Neuronal stem cell (in vitro differentiated cells): Measurements from ENCODE around the gene THEMIS2.

Experiments used
- DNase-seq: peaks from one replicate; pipeline ENCODE4 v3.0.0-alpha.2; 2013; ENCODE audit warnings: low spot score
- H2AFZ ChIP-seq: one replicate; pipeline ENCODE4 v1.6.1; 2013; ENCODE audit warnings: mild to moderate bottlenecking, low read length, inconsistent platforms
- H2AK5ac ChIP-seq: 2 replicates; pipeline ENCODE4 v1.6.1; 2013; ENCODE audit warnings: low read depth, mild to moderate bottlenecking, inconsistent platforms, low read length, moderate library complexity, mixed read lengths
- H2BK120ac ChIP-seq: 2 replicates; pipeline ENCODE4 v1.6.1; 2013; ENCODE audit warnings: low read depth, mild to moderate bottlenecking, inconsistent platforms, low read length, moderate library complexity, mixed read lengths
- H2BK12ac ChIP-seq: one replicate; pipeline ENCODE4 v1.6.1; 2013; ENCODE audit warnings: low read length, inconsistent platforms
- H2BK15ac ChIP-seq: 2 replicates; pipeline ENCODE4 v1.6.1; 2013; ENCODE audit warnings: mild to moderate bottlenecking, low read length, inconsistent platforms, mixed read lengths
- H2BK5ac ChIP-seq: one replicate; pipeline ENCODE4 v1.6.1; 2013; ENCODE audit warnings: inconsistent platforms, mild to moderate bottlenecking, low read length, moderate library complexity
- H3K14ac ChIP-seq: one replicate; pipeline ENCODE4 v1.6.1; 2013; ENCODE audit warnings: low read length, inconsistent platforms
- H3K18ac ChIP-seq: 2 replicates; pipeline ENCODE4 v1.6.1; 2013; ENCODE audit warnings: low read length, inconsistent platforms
- H3K23ac ChIP-seq: 2 replicates; pipeline ENCODE4 v1.6.1; 2013; ENCODE audit warnings: low read depth, mild to moderate bottlenecking, mixed read lengths, low read length, inconsistent platforms; ENCODE audit not compliant: poor library complexity
- H3K27ac ChIP-seq: replicated peaks from 3 replicates; pipeline ENCODE4 v1.5.1; 2013; ENCODE audit warnings: low read length, inconsistent platforms
- H3K27me3 ChIP-seq, 3 experiments: 2 replicates each; pipeline ENCODE4 v1.6.1; 2013; ENCODE audit warnings: low read length in 3 of 3, mild to moderate bottlenecking in 2 of 3, inconsistent platforms in 1 of 3, low read depth in 1 of 3, mixed read lengths in 1 of 3, moderate library complexity in 1 of 3; ENCODE audit not compliant: control insufficient read depth in 3 of 3, insufficient read depth in 3 of 3
- H3K36me3 ChIP-seq, 2 donors: replicated peaks in 1 of 2; 2 replicates each; pipeline ENCODE4 v1.6.1; 2013; ENCODE audit warnings: low read length in 2 of 2; ENCODE audit not compliant: control insufficient read depth in 2 of 2, insufficient read depth in 2 of 2
- H3K4ac ChIP-seq: 2 replicates; pipeline ENCODE4 v1.6.1; 2013; ENCODE audit warnings: inconsistent platforms, mild to moderate bottlenecking, low read length, moderate library complexity
- H3K4me1 ChIP-seq, 2 donors: 1 replicate in 1 of 2; 2 replicates in 1 of 2; pipeline ENCODE4 v1.6.1; 2013; ENCODE audit warnings: low read length in 2 of 2, low read depth in 1 of 2; ENCODE audit not compliant: control insufficient read depth in 2 of 2, insufficient read depth in 1 of 2
- H3K4me2 ChIP-seq: one replicate; pipeline ENCODE4 v1.6.1; 2013; ENCODE audit warnings: mild to moderate bottlenecking, low read length, inconsistent platforms; ENCODE audit not compliant: insufficient read depth, poor library complexity, severe bottlenecking
- H3K4me3 ChIP-seq, 2 donors: 2 replicates each; pipeline ENCODE4 v1.5.1; 2013; ENCODE audit warnings: low read length in 2 of 2, mild to moderate bottlenecking in 2 of 2, inconsistent platforms in 1 of 2, moderate library complexity in 1 of 2
- H3K79me1 ChIP-seq: one replicate; pipeline ENCODE4 v1.6.1; 2013; ENCODE audit warnings: low read depth, mild to moderate bottlenecking, inconsistent platforms, low read length, moderate library complexity
- H3K9ac ChIP-seq: one replicate; pipeline ENCODE4 v1.6.1; 2013; ENCODE audit warnings: mild to moderate bottlenecking, low read depth, low read length, inconsistent platforms; ENCODE audit not compliant: poor library complexity
- H3K9me3 ChIP-seq, 2 donors: replicated peaks in 1 of 2; 2 replicates each; pipeline versions ENCODE3 to v1.6.1; 2013; ENCODE audit warnings: low read length in 2 of 2, mild to moderate bottlenecking in 2 of 2, inconsistent platforms in 1 of 2, low read depth in 1 of 2, mixed read lengths in 1 of 2, moderate library complexity in 1 of 2; ENCODE audit not compliant: control insufficient read depth in 2 of 2, insufficient read depth in 1 of 2
- H4K8ac ChIP-seq: one replicate; pipeline ENCODE4 v1.6.1; 2013; ENCODE audit warnings: low read depth, mild to moderate bottlenecking, inconsistent platforms, low read length, moderate library complexity
- H4K91ac ChIP-seq: one replicate; pipeline ENCODE4 v1.6.1; 2013; ENCODE audit warnings: low read length, low read depth, mild to moderate bottlenecking, inconsistent platforms; ENCODE audit not compliant: poor library complexity
- WGBS, 2 donors: extraction: QIAGEN DNeasy Blood & Tissue Kit; methylation state at CpG; one replicate each; pipeline ENCODE4 v1.1.7; 2013; ENCODE audit warnings: missing lambda C conversion rate in 2 of 2, mixed read lengths in 1 of 2; ENCODE audit not compliant: insufficient read length in 2 of 2, insufficient replicate concordance in 1 of 2; ENCODE audit errors: extremely low coverage in 2 of 2; 5-methylcytosine and 5-hydroxymethylcytosine counted together

The THEMIS2 gene

DNA sequence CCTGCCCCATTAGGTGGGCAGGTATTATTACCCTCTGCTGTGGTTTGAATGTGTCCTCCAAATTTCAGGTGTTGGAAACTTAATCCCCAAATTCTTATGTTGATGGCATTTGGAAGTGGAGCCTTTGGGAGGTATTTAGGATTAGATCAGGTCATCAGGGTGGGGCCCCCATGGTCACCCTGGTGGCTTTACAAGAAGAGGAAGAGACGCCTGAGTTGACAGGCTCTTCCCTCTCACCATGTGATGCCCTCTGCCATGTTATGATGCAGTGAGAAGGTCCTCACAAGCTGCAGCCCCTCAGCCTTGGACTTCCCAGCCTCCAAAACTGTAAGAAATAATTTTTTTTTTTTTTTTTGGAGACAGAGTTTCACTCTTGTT, 8.8 kb upstream of the THEMIS2 start:
- Histone ChIP-seq H3K4me1 (peaks cover 6 to 15% of the 10 kb centered on the region in 2 donors), H2BK5ac (no peak overlapping the region), H3K27me3 (no peaks in the 10 kb centered on the region), H3K36me3 (no peaks in the 10 kb centered on the region), H2BK12ac (no peak overlapping the region), H4K91ac (no peak overlapping the region), H3K4ac (no peak overlapping the region), H2BK15ac (no peak overlapping the region), H3K14ac (no peak overlapping the region), H2AK5ac (no peak overlapping the region), H3K18ac (no peak overlapping the region), H3K4me2 (no peak overlapping the region), H3K9me3 (no peaks in the 10 kb centered on the region), H2AFZ (peak overlapping the region; percentile 83), H3K9ac (no peak overlapping the region), H3K4me3 (no peak overlapping the region), H3K79me1 (no peaks in the 10 kb centered on the region), H2BK120ac (no peak overlapping the region), H3K23ac (no peak overlapping the region), H4K8ac (no peak overlapping the region), H3K27ac (no peak overlapping the region)
- WGBS, 2 donors: no CpG with 5 or more reads among the region's 1 CpG
- no peak for DNase-seq

DNA sequence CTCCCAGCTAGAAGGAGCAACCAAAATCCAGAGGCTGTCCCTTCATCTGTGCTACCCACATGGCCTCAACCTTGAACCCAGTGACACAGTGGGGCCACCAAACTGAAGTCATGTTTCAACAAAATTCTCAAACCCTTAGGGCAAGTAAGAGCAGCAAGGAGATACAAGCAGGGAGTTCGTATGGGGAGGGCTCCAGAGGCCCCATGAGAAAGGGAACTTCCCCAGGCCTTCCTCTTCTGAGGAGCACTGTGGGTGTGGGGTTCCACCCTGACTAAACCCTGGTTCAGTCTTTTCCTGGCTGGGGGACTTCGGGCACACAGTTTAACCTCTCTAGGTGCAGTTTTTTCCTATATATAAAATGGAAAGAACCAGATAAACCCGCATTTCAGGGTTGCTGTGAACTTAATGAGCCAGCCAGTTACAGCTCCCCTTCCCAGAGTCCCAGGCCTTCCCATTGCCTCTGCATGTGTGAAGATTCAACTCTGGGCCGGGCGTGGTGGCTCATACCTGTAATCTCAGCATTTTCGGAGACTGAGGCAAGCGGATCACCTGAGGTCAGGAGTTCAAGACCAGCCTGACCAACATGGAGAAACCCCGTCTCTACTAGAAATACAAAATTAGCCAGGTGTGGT, 8.0 kb upstream of the THEMIS2 start:
- Histone ChIP-seq H3K36me3 (no peaks in the 10 kb centered on the region), H2AFZ (no peak overlapping the region), H3K9me3 (no peaks in the 10 kb centered on the region), H3K27ac (no peak overlapping the region), H3K4me2 (no peak overlapping the region), H3K23ac (no peak overlapping the region), H3K4ac (no peak overlapping the region), H2AK5ac (peak overlapping the region; percentile 18), H3K14ac (no peak overlapping the region), H2BK120ac (no peak overlapping the region), H3K18ac (no peak overlapping the region), H4K8ac (no peak overlapping the region), H3K27me3 (no peaks in the 10 kb centered on the region), H2BK5ac (no peak overlapping the region), H2BK15ac (no peak overlapping the region), H4K91ac (no peak overlapping the region), H2BK12ac (no peak overlapping the region), H3K79me1 (no peaks in the 10 kb centered on the region), H3K4me1 (peaks cover 6 to 15% of the 10 kb centered on the region in 2 donors), H3K4me3 (no peak overlapping the region), H3K9ac (no peak overlapping the region)
- WGBS, 2 donors: no CpG with 5 or more reads among the region's 8 CpGs
- no peak for DNase-seq

DNA sequence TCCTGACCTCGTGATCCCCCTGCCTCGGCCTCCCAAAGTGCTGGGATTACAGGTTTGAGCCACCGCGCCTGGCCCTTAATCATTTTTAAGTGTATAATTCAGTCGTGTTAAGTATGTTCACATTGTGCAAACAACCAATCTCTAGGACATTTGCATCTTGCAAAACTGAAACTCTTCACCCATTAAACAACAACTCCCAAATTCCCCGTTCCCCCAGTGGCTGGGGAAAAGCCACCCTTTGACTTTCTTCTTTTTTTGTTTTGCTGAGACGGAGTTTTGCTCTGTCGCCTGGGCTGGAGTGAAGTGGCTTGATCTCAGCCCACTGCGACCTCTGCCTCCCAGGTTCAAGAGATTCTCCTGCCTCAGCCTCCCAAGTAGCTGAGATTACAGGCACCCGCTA, 6.5 kb upstream of the THEMIS2 start:
- no CpG with 5 or more reads among the region's 10 CpGs for WGBS, 2 donors
- H2BK15ac ChIP-seq: no peak overlapping the region
- DNase-seq: no peak

DNA sequence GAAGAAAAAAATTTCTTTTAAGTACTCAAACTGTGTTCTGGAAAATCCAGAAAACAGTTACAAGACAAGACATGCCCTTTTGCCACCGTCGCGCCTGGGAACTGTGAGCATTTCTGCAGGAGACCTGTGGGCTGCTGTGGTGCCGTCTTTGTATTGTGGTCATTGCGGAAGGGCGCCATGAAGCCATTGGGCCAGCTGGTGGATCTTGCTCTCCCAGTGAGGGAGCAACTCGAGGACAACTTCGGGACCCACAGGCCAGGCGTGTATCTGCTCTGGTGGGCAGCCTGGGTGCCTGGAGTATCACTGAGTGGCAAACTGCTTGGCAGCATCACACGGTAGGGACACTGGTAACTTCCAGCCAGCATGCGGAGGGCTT, 3.8 kb upstream of the THEMIS2 start:
- DNase-seq: no peak
- Histone ChIP-seq H3K36me3 (no peaks in the 10 kb centered on the region), H2BK5ac (no peak overlapping the region), H2AK5ac (peak overlapping the region; percentile 60), H2BK15ac (no peak overlapping the region), H4K8ac (no peak overlapping the region), H3K23ac (peak overlapping the region; percentile 68), H3K9me3 (no peaks in the 10 kb centered on the region), H3K4ac (no peak overlapping the region), H3K79me1 (no peaks in the 10 kb centered on the region), H3K27me3 (peaks cover 4 to 11% (median 10%) of the 10 kb centered on the region in 3 experiments), H4K91ac (no peak overlapping the region), H3K4me2 (no peak overlapping the region), H3K4me1 (peaks cover 8 to 11% of the 10 kb centered on the region in 2 donors), H2BK12ac (no peak overlapping the region), H2AFZ (peak overlapping the region; percentile 70), H3K14ac (peak overlapping the region; percentile 67), H3K18ac (no peak overlapping the region), H3K4me3 (no peak overlapping the region), H3K9ac (no peak overlapping the region), H2BK120ac (no peak overlapping the region), H3K27ac (no peak overlapping the region)
- WGBS, 2 donors: no CpG with 5 or more reads among the region's 11 CpGs

More for the DNA sequence above, 6.5 kb upstream of the THEMIS2 start:
- no peaks in the 10 kb centered on the region for H3K9me3 ChIP-seq
- no peak overlapping the region for H3K4ac ChIP-seq
- H3K36me3 ChIP-seq: no peaks in the 10 kb centered on the region
- H4K91ac ChIP-seq: no peak overlapping the region
- H2AFZ ChIP-seq: no peak overlapping the region
- no peak overlapping the region for H2AK5ac ChIP-seq
- H3K79me1 ChIP-seq: no peaks in the 10 kb centered on the region
- no peak overlapping the region for H4K8ac ChIP-seq
- no peak overlapping the region for H3K23ac ChIP-seq
- no peak overlapping the region for H3K9ac ChIP-seq
- no peak overlapping the region for H2BK12ac ChIP-seq
- no peak overlapping the region for H2BK5ac ChIP-seq
- H3K27ac ChIP-seq: no peak overlapping the region
- H3K18ac ChIP-seq: no peak overlapping the region
- no peak overlapping the region for H2BK120ac ChIP-seq
- no peaks in the 10 kb centered on the region for H3K27me3 ChIP-seq
- no peak overlapping the region for H3K4me3 ChIP-seq
- H3K4me2 ChIP-seq: no peak overlapping the region
- H3K14ac ChIP-seq: no peak overlapping the region
- H3K4me1 ChIP-seq: peaks cover 6 to 15% of the 10 kb centered on the region in 2 donors
